Measurements from ENCODE around the gene DLGAP1. TPM values are rescaled to one million over a fixed set of nuclear protein-coding genes. Genes with fewer than 3 reads are reported as not detected.

DLGAP1 gene
- total RNA-seq, 1 donor from 2014 or later, result 13.6 TPM

DNA sequence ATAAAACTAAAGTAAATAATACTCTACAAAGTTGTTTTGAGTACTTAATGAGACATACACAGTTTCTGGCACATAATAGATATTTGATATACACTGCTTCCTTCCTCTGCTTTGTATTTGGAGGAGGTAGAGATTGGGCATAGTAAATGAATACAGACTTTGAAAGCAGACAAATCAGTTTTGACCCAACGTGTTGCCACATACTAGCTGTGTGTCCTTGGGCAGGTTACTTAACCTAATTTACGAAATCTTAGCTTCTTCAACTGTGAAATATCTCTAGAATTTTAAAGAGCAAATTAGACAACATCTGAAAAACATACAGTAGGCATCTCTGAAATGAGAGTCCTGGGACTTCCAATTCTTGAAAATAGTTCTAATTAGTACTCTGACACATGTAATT is 579.7 kb downstream of the DLGAP1 start:
- H3K27ac Mint-ChIP-seq (ENCODE audit: unreplicated experiment), result no peak overlapping the region
- no peaks in the 10 kb centered on the region for H3K27me3 Mint-ChIP-seq (ENCODE audit: unreplicated experiment)
- TF ChIP-seq CTCF (IDR thresholded peaks at IDR 0.05; ENCODE audit: partially characterized antibody, unreplicated experiment), result no peak
- no peaks in the 10 kb centered on the region for H3K36me3 Mint-ChIP-seq (ENCODE audit: unreplicated experiment)
- DNase-seq, result no peak
- no peaks in the 10 kb centered on the region for H3K9me3 Mint-ChIP-seq (ENCODE audit: unreplicated experiment)
- H3K4me3 Mint-ChIP-seq (ENCODE audit: unreplicated experiment), result no peak overlapping the region
- peaks cover 5% of the 10 kb centered on the region for H3K4me1 Mint-ChIP-seq (ENCODE audit: low read depth, unreplicated experiment)

DNA sequence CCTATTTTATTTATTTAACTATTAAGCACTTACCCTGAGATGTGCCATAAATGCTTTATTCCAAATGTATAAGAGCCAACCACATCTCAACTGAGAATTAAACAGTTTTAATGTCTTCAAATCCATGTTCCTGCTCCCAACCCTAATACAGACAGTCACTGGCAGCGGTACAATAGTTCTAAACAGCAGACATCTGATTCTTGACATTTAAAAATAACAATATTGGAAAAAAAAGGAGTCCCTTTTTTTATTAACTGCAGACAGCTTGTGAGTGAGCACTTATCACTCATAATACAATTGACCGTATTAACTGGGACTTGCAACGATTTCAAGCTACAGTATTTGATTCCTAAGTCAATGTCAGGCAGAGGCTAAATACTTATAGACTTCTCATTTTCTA is 580.5 kb downstream of the DLGAP1 start:
- no peak for TF ChIP-seq CTCF (IDR thresholded peaks at IDR 0.05; ENCODE audit: partially characterized antibody, unreplicated experiment)
- H3K4me1 Mint-ChIP-seq (ENCODE audit: low read depth, unreplicated experiment), result peaks cover 5% of the 10 kb centered on the region
- no peak for DNase-seq
- no peak overlapping the region for H3K4me3 Mint-ChIP-seq (ENCODE audit: unreplicated experiment)
- no peaks in the 10 kb centered on the region for H3K9me3 Mint-ChIP-seq (ENCODE audit: unreplicated experiment)
- H3K36me3 Mint-ChIP-seq (ENCODE audit: unreplicated experiment), result no peaks in the 10 kb centered on the region
- no peaks in the 10 kb centered on the region for H3K27me3 Mint-ChIP-seq (ENCODE audit: unreplicated experiment)
- no peak overlapping the region for H3K27ac Mint-ChIP-seq (ENCODE audit: unreplicated experiment)

DNA sequence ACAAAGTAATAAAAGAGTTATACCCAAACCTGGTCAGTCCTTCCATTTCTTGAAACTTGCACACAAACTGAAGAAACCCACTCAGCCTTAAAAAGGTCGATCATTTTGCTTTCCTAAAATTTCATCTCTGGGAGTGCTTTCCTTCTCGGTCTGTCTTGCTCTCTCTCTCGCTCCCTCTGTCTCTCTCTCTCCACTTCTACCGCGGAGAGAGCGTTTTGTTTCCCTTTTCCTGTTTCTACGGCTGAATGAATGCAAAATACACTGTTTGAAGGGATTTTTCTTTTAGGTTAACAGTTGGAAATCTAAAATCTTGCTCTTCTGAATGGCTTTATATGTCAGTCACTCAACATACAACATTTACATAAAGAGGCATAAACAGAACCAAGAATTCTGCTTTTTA is 581.0 kb downstream of the DLGAP1 start:
- peaks cover 5% of the 10 kb centered on the region for H3K4me1 Mint-ChIP-seq (ENCODE audit: low read depth, unreplicated experiment)
- H3K9me3 Mint-ChIP-seq (ENCODE audit: unreplicated experiment), result no peaks in the 10 kb centered on the region
- H3K27ac Mint-ChIP-seq (ENCODE audit: unreplicated experiment), result no peak overlapping the region
- H3K27me3 Mint-ChIP-seq (ENCODE audit: unreplicated experiment), result no peaks in the 10 kb centered on the region
- no peak for DNase-seq
- peak overlapping the region; percentile 14 for H3K4me3 Mint-ChIP-seq (ENCODE audit: unreplicated experiment)
- H3K36me3 Mint-ChIP-seq (ENCODE audit: unreplicated experiment), result no peaks in the 10 kb centered on the region
- TF ChIP-seq CTCF (IDR thresholded peaks at IDR 0.05; ENCODE audit: partially characterized antibody, unreplicated experiment), result no peak

DNA sequence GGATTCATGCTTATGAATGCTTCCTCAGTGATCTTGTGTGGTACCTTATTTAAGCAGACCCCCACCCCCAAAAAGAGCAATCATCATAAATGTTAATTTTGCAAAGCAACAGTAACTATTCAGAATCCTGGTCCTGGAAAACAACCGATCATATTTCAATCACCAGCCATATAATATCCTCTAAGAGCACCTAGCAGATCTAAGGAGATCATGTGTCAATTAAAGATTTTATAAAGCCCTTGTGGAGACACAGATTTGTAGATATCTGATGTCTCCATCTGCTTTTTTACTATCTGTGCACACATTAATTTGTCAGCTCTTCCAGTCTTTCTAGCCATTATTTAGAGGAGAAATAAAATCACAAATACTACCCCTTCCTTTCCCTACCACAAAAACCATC is 581.4 kb downstream of the DLGAP1 start:
- H3K27me3 Mint-ChIP-seq (ENCODE audit: unreplicated experiment), result no peaks in the 10 kb centered on the region
- no peaks in the 10 kb centered on the region for H3K36me3 Mint-ChIP-seq (ENCODE audit: unreplicated experiment)
- peaks cover 5% of the 10 kb centered on the region for H3K4me1 Mint-ChIP-seq (ENCODE audit: low read depth, unreplicated experiment)
- H3K4me3 Mint-ChIP-seq (ENCODE audit: unreplicated experiment), result no peak overlapping the region
- no peak overlapping the region for H3K27ac Mint-ChIP-seq (ENCODE audit: unreplicated experiment)
- H3K9me3 Mint-ChIP-seq (ENCODE audit: unreplicated experiment), result no peaks in the 10 kb centered on the region
- no peak for TF ChIP-seq CTCF (IDR thresholded peaks at IDR 0.05; ENCODE audit: partially characterized antibody, unreplicated experiment)
- DNase-seq, result no peak

- Mint-ChIP-seq H3K4me1 (ENCODE audit: low read depth, unreplicated experiment) (peaks cover 5% of the 10 kb centered on the region), H3K27ac (ENCODE audit: unreplicated experiment) (no peak overlapping the region), H3K9me3 (ENCODE audit: unreplicated experiment) (no peaks in the 10 kb centered on the region), H3K36me3 (ENCODE audit: unreplicated experiment) (no peaks in the 10 kb centered on the region), H3K27me3 (ENCODE audit: unreplicated experiment) (no peaks in the 10 kb centered on the region), H3K4me3 (ENCODE audit: unreplicated experiment) (no peak overlapping the region)
- no peak for TF ChIP-seq CTCF (IDR thresholded peaks at IDR 0.05; ENCODE audit: partially characterized antibody, unreplicated experiment)
- DNase-seq, result no peak
Observed at GRCh38 chr18:3873211-3873610, 581.9 kb downstream of the DLGAP1 start.
